Testis (tissue), 3 donors: ENCODE measurements around the gene CEP89. TPM values are rescaled to one million over a fixed set of nuclear protein-coding genes. Genes with fewer than 3 reads are reported as not detected.
"Not testable (repeated sequence)": the region's sequence is repeated elsewhere in the genome, so short reads cannot be mapped to it uniquely, and the experiment has no call there.

ENCODE experiments used
- DNase-seq: peaks from one replicate; pipeline ENCODE4 v3.0.0-alpha.2; 2019
- H3K27ac ChIP-seq, 2 donors: fragments of 200-600 bp; sonication (generic); one replicate each; pipeline ENCODE4 v1.5.1; 2019
- H3K27me3 ChIP-seq: fragments of 200-600 bp; sonication (generic); one replicate; pipeline ENCODE4 v1.5.1; 2019
- H3K36me3 ChIP-seq: fragments of 200-600 bp; sonication (generic); one replicate; pipeline ENCODE4 v1.5.1; 2017; ENCODE audit warnings: low read depth; ENCODE audit errors: missing control alignments
- H3K4me1 ChIP-seq: fragments of 200-600 bp; sonication (generic); one replicate; pipeline ENCODE4 v1.5.1; 2019
- H3K4me3 ChIP-seq, 2 donors: fragments of 200-600 bp; sonication (generic); one replicate each; pipeline ENCODE4 v1.5.1; 2017 to 2019
- H3K9me3 ChIP-seq: fragments of 200-600 bp; sonication (generic); one replicate; pipeline ENCODE4 v1.5.1; 2017
- CTCF ChIP-seq, 3 experiments: fragments of 450-650 bp in 2 of 3; fragments of 200-600 bp in 1 of 3; sonication (generic) in 1 of 3; IDR thresholded peaks; one replicate each; pipeline ENCODE4 v1.5.1; 2016 to 2019; ENCODE audit warnings: antibody characterized with exemption in 3 of 3, mild to moderate bottlenecking in 2 of 3, moderate library complexity in 1 of 3
- POLR2A ChIP-seq: fragments of 450-650 bp; IDR thresholded peaks from one replicate; pipeline ENCODE4 v1.6.1; 2017; ENCODE audit warnings: antibody characterized with exemption, mild to moderate bottlenecking, moderate library complexity
- WGBS, 2 donors: methylation state at CpG; one replicate each; pipeline ENCODE4 v1.1.5; 2018; 5-methylcytosine and 5-hydroxymethylcytosine counted together
- intact Hi-C: fragments of 100-400 bp; cut with DNase I; formaldehyde crosslinking; loops from one replicate; pipeline ENCODE4 v1.15.1; 2023; ENCODE audit warnings: low total_unique reads
- polyA plus RNA-seq: library from polyadenylated mRNA; stranded (reverse); fragments of 350-450 nt; fragmentation: Illumina TruSeq; extraction: RNeasy Lipid Tissue Mini Kit (QIAGEN cat#74804); gene quantifications from one replicate; pipeline ENCODE4 v1.2.3, GENCODE V29; 2014; ENCODE audit warnings: low read depth, low replicate concordance; ENCODE audit not compliant: insufficient read depth
- total RNA-seq, 2 donors: library from RNA; depleted of rRNA; stranded (reverse); fragments of >200 nt; gene quantifications; one replicate each; pipeline ENCODE4 v1.2.3, GENCODE V29; 2016

Gene CEP89
- total and polyA plus RNA-seq, 3 donors from 2014 or later, result 14.0 to 17.2 (median 16.7) TPM

DNA sequence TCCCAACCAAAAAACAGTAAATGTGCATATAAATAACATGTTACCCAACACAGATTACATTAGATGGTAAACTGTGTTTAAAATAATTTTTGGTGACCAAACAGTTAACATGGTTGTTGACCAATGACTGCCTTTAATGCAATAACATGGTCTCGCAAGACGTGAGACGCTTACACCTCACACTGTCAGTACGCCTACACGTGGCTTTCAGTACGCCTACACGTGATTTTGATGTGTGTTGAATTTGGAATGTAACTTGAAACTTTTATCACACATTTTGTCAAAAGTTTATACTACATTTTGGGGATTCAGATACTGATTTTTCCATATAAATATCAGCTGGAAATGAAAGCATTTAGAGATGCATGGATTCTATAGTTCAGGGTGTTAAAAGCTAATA lies 134.2 kb downstream of the CEP89 start:
- DNase-seq, result no peak
- Histone ChIP-seq H3K9me3 (no peaks in the 10 kb centered on the region), H3K27me3 (no peaks in the 10 kb centered on the region), H3K4me3 (no peak overlapping the region), H3K36me3 (no peaks in the 10 kb centered on the region), H3K27ac (no peak overlapping the region), H3K4me1 (no peaks in the 10 kb centered on the region)
- intact Hi-C loops, result no loop called here
- WGBS, 2 donors, result 85 to 88% methylated on average over 7 of the region's 7 CpGs
- TF ChIP-seq POLR2A, result no peak
- no peak for TF ChIP-seq CTCF (IDR thresholded peaks at IDR 0.05)

DNA sequence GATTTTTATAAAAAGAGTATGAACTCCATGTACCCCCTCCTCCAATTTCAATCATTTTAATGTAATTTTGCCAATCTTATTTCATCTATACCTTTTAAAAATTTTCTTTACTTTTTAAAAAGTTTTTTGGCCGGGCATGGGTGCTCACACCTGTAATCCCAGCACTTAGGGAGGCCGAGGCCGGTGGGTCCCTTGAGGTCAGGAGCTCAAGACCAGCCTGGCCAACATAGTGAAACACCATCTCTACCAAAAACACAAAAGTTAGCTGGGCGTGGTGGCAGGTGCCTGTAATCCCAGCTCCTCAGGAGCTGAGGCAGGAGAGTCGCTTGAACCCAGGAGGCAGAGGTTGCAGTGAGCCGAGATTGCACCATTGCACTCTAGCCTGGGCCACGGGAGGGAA lies 138.4 kb downstream of the CEP89 start:
- H3K4me1 ChIP-seq, intact Hi-C loops, H3K4me3 ChIP-seq, H3K36me3 ChIP-seq, H3K27ac ChIP-seq, H3K9me3 ChIP-seq, DNase-seq, H3K27me3 ChIP-seq: not testable (repeated sequence)
- WGBS, 2 donors, result 91% methylated on average over 7 of the region's 7 CpGs

DNA sequence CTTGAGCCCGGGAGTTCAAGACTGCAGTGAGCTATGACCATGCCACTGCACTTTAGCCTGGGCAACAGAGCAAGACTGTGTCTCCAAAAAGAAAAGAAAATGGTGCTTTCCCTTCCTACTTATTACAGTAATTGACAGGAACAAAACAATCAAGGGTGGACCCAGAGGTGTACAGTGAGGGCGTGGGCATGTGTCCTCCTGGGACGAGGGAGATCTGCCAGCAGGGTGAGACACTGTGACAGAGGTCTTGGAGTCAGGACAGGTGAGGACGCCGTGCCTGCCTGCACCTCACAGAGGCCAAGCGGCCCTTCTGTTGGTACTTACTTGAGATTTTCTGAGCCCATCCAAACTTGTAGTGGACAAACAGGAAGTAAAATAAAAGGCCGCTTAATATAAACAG lies 138.9 kb downstream of the CEP89 start:
- H3K27ac ChIP-seq, DNase-seq, H3K27me3 ChIP-seq, H3K4me1 ChIP-seq, H3K36me3 ChIP-seq, intact Hi-C loops, H3K4me3 ChIP-seq, H3K9me3 ChIP-seq: not testable (repeated sequence)
- WGBS, 2 donors, result 93 to 94% methylated on average over 7 of the region's 7 CpGs

DNA sequence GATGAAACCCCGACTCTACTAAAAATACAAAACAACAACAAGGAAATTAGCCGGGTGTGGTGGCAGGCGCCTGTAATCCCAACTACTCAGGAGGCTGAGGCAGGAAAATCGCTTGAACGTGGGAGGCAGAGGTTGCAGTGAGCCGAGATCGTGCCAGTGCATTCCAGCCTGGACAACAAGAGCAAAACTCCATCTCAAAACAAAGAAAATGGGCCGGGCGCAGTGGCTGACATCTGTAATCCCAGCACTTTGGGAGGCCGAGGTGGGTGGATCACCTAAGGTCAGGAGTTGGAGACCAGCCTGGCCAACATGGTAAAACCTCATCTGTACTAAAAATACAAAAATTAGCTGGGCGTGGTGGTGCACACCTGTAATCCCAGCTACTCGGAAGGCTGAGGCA lies 139.7 kb downstream of the CEP89 start:
- H3K9me3 ChIP-seq, H3K4me1 ChIP-seq, H3K4me3 ChIP-seq, DNase-seq, H3K36me3 ChIP-seq, H3K27me3 ChIP-seq, H3K27ac ChIP-seq, intact Hi-C loops: not testable (repeated sequence)
- WGBS, 2 donors, result 93 to 95% methylated on average over 12 of the region's 12 CpGs

DNA sequence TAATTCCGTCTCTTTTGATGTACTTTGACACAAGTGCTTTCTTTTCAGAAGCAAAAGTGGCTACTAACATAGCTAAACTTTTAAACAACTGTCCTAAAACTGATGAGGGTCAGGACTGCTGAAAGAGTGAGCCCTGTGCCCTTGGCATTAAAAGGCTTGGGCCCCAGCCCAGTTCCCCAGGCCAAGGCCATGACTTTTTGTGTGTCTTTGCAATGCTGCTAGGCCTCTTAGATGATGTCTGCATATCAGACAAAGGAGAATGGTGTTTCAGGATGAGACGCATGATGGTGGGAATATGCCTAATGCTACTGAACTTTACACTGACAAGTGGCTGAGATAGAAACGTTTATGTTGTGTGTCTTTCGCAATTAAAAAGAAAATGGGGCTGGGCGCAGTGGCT lies 140.1 kb downstream of the CEP89 start:
- Histone ChIP-seq H3K9me3 (no peaks in the 10 kb centered on the region), H3K36me3 (no peaks in the 10 kb centered on the region), H3K4me1 (no peaks in the 10 kb centered on the region), H3K27me3 (no peaks in the 10 kb centered on the region), H3K27ac (no peak overlapping the region), H3K4me3 (no peak overlapping the region)
- intact Hi-C loops, result no loop called here
- TF ChIP-seq POLR2A, result no peak
- TF ChIP-seq CTCF (IDR thresholded peaks at IDR 0.05), result no peak
- DNase-seq, result no peak
- WGBS, 2 donors, result 80 to 92% methylated on average over 5 of the region's 5 CpGs

DNA sequence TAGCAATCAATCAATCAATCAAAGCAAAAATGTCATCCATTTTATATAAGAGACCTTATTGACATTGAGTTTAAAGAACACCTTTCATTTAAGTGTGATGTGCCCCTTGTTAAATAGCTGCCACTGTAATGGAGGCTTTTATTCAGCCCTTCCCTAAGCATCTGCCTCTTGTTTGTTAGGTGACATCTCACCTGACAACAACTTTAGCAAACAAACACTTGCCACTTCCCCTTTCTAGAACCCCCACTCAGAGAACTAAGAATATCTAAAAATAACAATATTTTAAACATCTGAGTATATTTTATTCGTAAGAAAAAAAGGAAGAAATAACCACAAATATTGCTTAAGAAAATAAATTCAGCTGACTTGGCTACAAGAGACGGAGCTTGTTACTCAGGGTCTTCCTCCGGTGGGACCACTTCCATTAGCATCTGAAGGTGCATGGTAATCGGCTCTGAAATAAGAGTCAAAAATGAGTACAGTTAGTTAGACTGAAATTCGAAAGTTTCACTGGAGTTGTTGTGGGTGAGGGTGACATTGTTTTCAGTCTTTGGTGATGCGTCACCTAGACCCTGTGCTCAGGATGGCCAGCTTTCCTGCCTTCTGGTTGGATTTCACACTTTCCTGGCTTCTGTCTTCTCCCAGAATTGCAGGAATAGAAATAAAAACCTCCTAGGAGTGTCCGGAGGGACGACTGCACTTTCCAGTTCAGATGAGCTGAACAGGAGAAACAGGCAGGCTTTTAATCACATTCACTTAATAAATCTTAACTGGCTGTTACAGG lies 141.3 kb downstream of the CEP89 start:
- H3K27me3 ChIP-seq, result no peaks in the 10 kb centered on the region
- no peaks in the 10 kb centered on the region for H3K4me1 ChIP-seq
- H3K9me3 ChIP-seq, result no peaks in the 10 kb centered on the region
- no peak for DNase-seq
- no peaks in the 10 kb centered on the region for H3K36me3 ChIP-seq
- WGBS, 2 donors, result 80 to 84% methylated on average over 8 of the region's 8 CpGs
- no peak overlapping the region for H3K27ac ChIP-seq
- intact Hi-C loops, result no loop called here
- no peak for TF ChIP-seq POLR2A
- no peak for TF ChIP-seq CTCF (IDR thresholded peaks at IDR 0.05)
- no peak overlapping the region for H3K4me3 ChIP-seq
